ENCODE data around the gene DOCK3. TPM values are rescaled to one million over a fixed set of nuclear protein-coding genes. Genes with fewer than 3 reads are reported as not detected.

The DOCK3 gene
- total RNA-seq, 1 experiment from 2014 or later = 0.14 TPM

GRCh38 chr3:51391075-51391565 is 716.4 kb downstream of the DOCK3 start, which contains the start of gene RBM15B:
RBM15B (plus strand) TSS chr3:51391285; CDS start chr3:51391400, 115 bp downstream.
- POLR2A ChIA-PET = interaction anchor here (0.9 to 1.5 kb wide), 2 partner anchors 108 to 821 kb away, joined by 3 to 4 read pairs; partner anchors contain the start of gene DCAF1
- CTCF ChIA-PET = interaction anchor here (0.6 to 4.7 kb wide), 10 partner anchors 12 to 890 kb away, joined by 3 to 59 read pairs (median 4); partner anchors contain the start of genes DCAF1, HEMK1 and MAPKAPK3
- intact Hi-C loops (cut with micrococcal nuclease) = loop anchor here (1.0 to 5.0 kb wide), 3 partner anchors 108 to 411 kb away; no protein-coding TSS in a partner anchor
- peak; percentile 61 for TF ChIP-seq CTCF (IDR thresholded peaks at IDR 0.05; ENCODE audit: unreplicated experiment)
- no peaks in the 10 kb centered on the region for H3K27me3 Mint-ChIP-seq (ENCODE audit: insufficient read depth, unreplicated experiment)
- BruUV-seq (replicated peaks) = no TSS peak
- no peaks in the 10 kb centered on the region for H3K9me3 Mint-ChIP-seq (ENCODE audit: unreplicated experiment)
- peak within 1 kb of the TSS; percentile 67 for H3K27ac Mint-ChIP-seq (ENCODE audit: low read depth, unreplicated experiment)
- DNase-seq (ENCODE audit: unreplicated experiment) = peak; percentile 95
- H3K4me3 Mint-ChIP-seq (ENCODE audit: unreplicated experiment) = peak within 1 kb of the TSS; percentile 71
- peaks cover 53% of the 10 kb centered on the region for H3K36me3 Mint-ChIP-seq (ENCODE audit: insufficient read depth, unreplicated experiment)
- H3K4me1 Mint-ChIP-seq (ENCODE audit: insufficient read depth, unreplicated experiment) = peaks cover 32% of the 10 kb centered on the region

DNA sequence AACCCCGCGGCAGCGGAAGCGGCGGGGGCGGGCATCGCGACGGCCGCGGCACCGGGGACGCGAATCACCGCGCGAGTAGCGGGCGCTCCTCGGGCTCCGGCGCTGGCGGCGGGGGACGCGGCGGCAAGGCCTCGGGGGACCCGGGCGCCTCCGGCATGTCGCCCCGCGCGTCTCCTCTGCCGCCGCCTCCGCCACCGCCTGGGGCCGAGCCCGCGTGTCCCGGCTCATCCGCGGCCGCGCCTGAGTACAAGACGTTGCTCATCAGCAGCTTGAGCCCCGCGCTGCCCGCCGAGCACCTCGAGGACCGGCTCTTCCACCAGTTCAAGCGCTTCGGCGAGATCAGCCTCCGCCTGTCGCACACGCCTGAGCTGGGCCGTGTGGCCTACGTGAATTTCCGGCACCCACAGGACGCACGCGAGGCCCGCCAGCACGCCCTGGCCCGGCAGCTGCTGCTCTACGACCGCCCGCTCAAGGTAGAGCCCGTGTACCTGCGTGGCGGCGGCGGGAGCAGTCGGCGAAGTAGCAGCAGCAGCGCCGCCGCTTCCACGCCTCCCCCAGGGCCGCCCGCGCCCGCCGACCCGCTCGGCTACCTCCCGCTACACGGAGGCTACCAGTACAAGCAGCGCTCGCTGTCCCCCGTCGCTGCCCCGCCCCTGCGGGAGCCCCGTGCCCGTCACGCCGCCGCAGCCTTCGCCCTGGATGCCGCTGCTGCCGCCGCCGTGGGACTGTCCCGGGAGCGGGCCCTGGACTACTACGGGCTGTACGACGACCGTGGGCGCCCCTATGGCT is 717.0 kb downstream of the DOCK3 start:
- Mint-ChIP-seq H3K9me3 (ENCODE audit: unreplicated experiment) (no peaks in the 10 kb centered on the region), H3K4me1 (ENCODE audit: insufficient read depth, unreplicated experiment) (peaks cover 27% of the 10 kb centered on the region), H3K36me3 (ENCODE audit: insufficient read depth, unreplicated experiment) (peaks cover 58% of the 10 kb centered on the region), H3K27ac (ENCODE audit: low read depth, unreplicated experiment) (peak overlapping the region; percentile 67), H3K4me3 (ENCODE audit: unreplicated experiment) (peak overlapping the region; percentile 71), H3K27me3 (ENCODE audit: insufficient read depth, unreplicated experiment) (no peaks in the 10 kb centered on the region)
- CTCF ChIA-PET = interaction anchor here (0.6 to 2.7 kb wide), 5 partner anchors 12 to 776 kb away, joined by 3 to 9 read pairs (median 4); no protein-coding TSS in a partner anchor
- BruUV-seq (replicated peaks) = no TSS peak
- POLR2A ChIA-PET = interaction anchor here (1.0 to 1.6 kb wide), 4 partner anchors 36 to 822 kb away, joined by 3 to 4 read pairs (median 4); partner anchors contain the start of genes DCAF1 and HEMK1
- peak; percentile 20 for DNase-seq (ENCODE audit: unreplicated experiment)
- intact Hi-C loops (cut with micrococcal nuclease) = loop anchor here (1.0 to 5.0 kb wide), 3 partner anchors 107 to 411 kb away; no protein-coding TSS in a partner anchor
- no peak for TF ChIP-seq CTCF (IDR thresholded peaks at IDR 0.05; ENCODE audit: unreplicated experiment)

- Mint-ChIP-seq H3K36me3 (ENCODE audit: insufficient read depth, unreplicated experiment) (peaks cover 62% of the 10 kb centered on the region), H3K4me1 (ENCODE audit: insufficient read depth, unreplicated experiment) (peaks cover 24% of the 10 kb centered on the region), H3K27me3 (ENCODE audit: insufficient read depth, unreplicated experiment) (no peaks in the 10 kb centered on the region), H3K27ac (ENCODE audit: low read depth, unreplicated experiment) (peak overlapping the region; percentile 67), H3K9me3 (ENCODE audit: unreplicated experiment) (no peaks in the 10 kb centered on the region), H3K4me3 (ENCODE audit: unreplicated experiment) (peak overlapping the region; percentile 71)
- no peak for TF ChIP-seq CTCF (IDR thresholded peaks at IDR 0.05; ENCODE audit: unreplicated experiment)
- POLR2A ChIA-PET = interaction anchor here (0.8 to 1.6 kb wide), 4 partner anchors 36 to 823 kb away, joined by 3 to 4 read pairs (median 3); partner anchors contain the start of genes HEMK1 and RAD54L2
- DNase-seq (ENCODE audit: unreplicated experiment) = no peak
- BruUV-seq (replicated peaks) = no TSS peak
- intact Hi-C loops (cut with micrococcal nuclease) = loop anchor here (5.0 kb wide), 1 partner anchor 410 kb away; no protein-coding TSS in a partner anchor
- CTCF ChIA-PET = interaction anchor here (0.6 to 2.7 kb wide), 5 partner anchors 11 to 776 kb away, joined by 3 to 9 read pairs (median 4); partner anchors contain the start of gene RRP9
Observed at GRCh38 chr3:51392355-51393133, 717.8 kb downstream of the DOCK3 start.
